IPS-NIHi11 (cell line): ENCODE measurements around the gene KCNC1.

Experiments
- DNase-seq: peaks from one replicate; pipeline ENCODE4 v3.0.0; 2012; ENCODE audit warnings: mixed read lengths, low spot score

The KCNC1 gene

DNA sequence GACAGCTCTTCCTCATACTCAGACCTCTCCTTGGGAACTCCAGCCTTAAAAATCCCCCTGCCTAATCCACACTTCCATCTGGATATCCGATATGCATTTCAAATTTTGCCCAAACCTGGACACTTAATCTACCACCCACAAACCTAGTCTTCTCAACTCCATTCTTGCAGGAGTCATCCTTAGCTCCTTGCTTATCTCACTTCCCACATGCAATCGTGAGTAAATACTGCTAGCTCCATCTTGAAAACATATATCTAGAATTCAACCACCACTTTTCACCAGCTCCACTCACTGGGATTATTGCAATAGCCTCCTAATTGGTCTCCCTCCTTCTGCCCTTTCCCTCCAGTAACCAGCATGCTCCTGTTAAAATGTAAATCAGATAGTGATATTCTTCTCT lies 17.8 kb upstream of the KCNC1 start:
- DNase-seq, result no peak

- DNase-seq, result no peak
These were observed 16.6 kb upstream of the KCNC1 start for GRCh38 chr11:17718015-17718414.

DNA sequence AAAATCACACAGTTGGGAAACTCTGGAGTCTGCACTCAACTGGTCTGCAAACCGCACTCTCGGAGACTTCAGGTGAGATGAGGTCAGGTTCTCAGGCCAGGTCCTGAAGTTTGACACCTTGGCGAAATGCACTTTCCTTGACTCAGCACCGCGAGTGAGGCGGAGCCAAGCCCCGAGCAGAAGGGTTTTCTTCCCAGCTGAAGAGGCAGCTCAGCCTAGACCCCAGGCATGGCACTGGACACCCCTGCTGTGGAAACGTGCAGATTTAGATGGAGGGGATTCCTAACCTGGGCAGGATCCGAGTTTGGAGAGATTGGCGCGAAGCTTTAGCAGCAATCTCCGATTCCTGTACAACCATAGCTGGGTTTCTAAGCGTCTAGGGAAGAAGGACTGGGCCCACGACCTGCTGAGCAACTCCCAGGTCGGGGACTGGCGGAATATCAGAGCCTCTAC lies 16.0 kb upstream of the KCNC1 start:
- DNase-seq, result no peak

DNA sequence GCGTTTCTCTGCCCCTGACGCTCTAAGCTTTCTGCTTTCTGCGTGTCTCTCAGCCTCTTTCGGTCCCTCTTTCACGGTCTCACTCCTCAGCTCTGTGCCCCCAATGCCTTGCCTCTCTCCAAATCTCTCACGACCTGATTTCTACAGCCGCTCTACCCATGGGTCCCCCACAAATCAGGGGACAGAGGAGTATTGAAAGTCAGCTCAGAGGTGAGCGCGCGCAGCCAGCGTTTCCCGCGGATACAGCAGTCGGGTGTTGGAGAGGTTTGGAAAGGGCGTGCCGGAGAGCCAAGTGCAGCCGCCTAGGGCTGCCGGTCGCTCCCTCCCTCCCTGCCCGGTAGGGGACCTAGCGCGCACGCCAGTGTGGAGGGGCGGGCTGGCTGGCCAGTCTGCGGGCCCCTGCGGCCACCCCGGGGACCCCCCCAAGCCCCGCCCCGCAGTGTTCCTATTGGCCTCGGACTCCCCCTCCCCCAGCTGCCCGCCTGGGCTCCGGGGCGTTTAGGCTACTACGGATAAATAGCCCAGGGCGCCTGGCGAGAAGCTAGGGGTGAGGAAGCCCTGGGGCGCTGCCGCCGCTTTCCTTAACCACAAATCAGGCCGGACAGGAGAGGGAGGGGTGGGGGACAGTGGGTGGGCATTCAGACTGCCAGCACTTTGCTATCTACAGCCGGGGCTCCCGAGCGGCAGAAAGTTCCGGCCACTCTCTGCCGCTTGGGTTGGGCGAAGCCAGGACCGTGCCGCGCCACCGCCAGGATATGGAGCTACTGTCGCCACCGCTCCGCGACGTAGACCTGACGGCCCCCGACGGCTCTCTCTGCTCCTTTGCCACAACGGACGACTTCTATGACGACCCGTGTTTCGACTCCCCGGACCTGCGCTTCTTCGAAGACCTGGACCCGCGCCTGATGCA lies 15.3 kb upstream of the KCNC1 start, which contains the start of gene MYOD1:
Gene MYOD1, plus strand, starts transcription at position 544 of the 910 bp plus-strand sequence. Its CDS starts 212 bp downstream, at position 756.
- peak; percentile 84 for DNase-seq

DNA sequence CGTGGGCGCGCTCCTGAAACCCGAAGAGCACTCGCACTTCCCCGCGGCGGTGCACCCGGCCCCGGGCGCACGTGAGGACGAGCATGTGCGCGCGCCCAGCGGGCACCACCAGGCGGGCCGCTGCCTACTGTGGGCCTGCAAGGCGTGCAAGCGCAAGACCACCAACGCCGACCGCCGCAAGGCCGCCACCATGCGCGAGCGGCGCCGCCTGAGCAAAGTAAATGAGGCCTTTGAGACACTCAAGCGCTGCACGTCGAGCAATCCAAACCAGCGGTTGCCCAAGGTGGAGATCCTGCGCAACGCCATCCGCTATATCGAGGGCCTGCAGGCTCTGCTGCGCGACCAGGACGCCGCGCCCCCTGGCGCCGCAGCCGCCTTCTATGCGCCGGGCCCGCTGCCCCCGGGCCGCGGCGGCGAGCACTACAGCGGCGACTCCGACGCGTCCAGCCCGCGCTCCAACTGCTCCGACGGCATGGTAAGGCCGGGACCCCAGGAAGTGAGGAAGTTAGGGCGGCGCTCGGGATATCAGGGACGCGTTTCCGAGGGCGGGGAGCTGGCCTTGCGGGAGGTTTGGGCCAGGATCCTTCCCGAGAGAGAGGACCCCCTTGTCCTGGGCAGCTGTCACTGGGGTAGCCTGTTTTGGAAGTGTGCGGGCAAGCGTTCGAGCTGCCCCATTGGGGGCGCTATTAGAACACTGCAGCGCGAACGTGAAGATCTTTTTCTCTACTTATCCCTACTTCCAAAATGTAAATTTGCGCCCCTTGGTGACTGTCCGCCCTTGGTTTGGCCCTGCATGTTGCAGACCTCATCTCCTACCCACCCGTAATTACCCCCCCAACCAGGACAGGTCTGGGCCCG lies 14.4 kb upstream of the KCNC1 start:
- peak; percentile 81 for DNase-seq

GRCh38 chr11:17720796-17721171 lies 13.8 kb upstream of the KCNC1 start:
- DNase-seq, result no peak

GRCh38 chr11:17721242-17721999 lies 13.2 kb upstream of the KCNC1 start:
- no peak for DNase-seq

- DNase-seq, result peak; percentile 56
These were observed 12.5 kb upstream of the KCNC1 start for GRCh38 chr11:17722000-17722643.

DNA sequence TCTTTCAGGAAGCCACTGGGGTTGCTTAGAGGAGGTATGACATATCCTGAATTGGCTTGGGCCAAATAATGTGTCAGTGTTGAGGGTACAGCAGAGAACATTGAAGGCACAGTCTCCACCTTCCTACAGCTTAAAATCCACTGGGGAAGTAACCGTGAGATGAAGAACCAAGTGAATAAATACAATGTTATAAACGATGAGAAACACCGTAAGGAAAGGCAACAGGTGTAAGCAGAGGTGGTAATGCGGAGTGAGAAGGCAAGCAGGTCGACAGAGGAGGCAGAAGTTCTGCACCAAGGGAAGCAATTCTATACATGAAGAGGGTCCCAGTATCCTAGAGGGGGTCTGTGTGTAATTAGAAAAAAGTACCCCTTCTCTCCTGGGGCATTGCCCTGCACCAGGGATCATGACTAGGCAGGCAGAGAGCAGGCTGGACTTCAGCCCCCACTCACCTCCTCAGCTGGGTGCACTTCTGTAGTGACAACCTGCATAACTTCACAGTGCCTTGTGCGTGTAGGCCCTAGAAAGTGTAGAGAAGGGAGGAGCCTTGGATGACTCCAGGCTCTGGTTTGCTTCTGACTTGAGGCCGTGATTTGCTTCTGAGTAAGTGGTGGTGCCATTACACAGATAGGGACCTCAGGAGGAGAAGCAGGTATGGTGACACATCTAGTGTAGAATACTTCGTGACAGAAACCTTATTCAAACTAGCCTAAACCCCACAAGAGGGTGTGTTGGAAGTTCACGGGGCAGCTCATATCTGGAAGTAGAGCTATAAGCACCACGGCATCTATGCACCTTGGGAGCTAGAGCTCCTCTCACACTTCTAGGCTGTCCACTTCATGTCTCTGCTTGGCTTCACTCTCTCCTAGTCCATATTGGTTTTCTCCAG lies 10.3 kb upstream of the KCNC1 start:
- no peak for DNase-seq

- DNase-seq, result no peak
These were observed 9.4 kb upstream of the KCNC1 start for GRCh38 chr11:17725174-17725573.

DNA sequence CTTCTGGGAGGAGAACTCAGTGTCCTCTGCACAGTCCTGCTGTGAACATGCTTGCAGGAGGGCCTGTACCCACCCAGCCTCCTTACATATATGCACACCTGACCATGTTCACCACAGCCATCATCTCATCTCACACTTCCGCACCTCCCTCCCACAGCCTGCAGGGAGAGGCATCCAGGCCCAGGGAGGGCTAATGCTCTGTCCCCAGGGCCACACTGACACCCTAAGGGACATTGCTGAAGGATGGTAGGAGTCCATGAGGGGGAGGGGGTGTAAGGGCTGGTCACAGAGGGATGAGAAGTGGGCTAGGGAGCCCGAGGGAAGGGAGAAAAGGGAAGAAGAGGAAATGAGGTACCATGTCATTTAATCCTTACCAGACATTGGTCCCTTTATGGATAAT lies 4.4 kb upstream of the KCNC1 start:
- DNase-seq, result no peak

GRCh38 chr11:17730608-17731462 lies 3.7 kb upstream of the KCNC1 start:
- DNase-seq, result peak; percentile 85

- DNase-seq, result no peak
These were observed 1.3 kb upstream of the KCNC1 start for GRCh38 chr11:17733261-17733660.

GRCh38 chr11:17734986-17735817 lies 621 bp downstream of the KCNC1 start:
- DNase-seq, result peak; percentile 91

DNA sequence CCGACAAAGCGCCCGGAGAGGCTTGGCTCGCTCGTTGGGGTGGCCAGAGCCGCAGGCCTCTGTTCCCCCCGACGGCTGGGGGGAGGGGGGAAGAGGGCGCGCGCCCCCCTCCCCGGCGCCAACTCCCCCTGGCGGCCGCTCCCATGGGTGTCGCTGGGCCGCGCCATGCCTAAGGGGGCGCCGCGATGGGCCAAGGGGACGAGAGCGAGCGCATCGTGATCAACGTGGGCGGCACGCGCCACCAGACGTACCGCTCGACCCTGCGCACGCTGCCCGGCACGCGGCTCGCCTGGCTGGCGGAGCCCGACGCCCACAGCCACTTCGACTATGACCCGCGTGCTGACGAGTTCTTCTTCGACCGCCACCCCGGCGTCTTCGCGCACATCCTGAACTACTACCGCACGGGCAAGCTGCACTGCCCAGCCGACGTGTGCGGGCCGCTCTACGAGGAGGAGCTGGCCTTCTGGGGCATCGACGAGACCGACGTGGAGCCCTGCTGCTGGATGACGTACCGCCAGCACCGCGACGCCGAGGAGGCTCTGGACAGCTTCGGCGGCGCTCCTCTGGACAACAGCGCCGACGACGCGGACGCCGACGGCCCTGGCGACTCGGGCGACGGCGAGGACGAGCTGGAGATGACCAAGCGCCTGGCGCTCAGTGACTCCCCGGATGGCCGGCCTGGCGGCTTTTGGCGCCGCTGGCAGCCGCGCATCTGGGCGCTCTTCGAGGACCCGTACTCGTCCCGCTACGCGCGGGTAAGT lies 1.4 kb downstream of the KCNC1 start:
- peak; percentile 68 for DNase-seq

DNA sequence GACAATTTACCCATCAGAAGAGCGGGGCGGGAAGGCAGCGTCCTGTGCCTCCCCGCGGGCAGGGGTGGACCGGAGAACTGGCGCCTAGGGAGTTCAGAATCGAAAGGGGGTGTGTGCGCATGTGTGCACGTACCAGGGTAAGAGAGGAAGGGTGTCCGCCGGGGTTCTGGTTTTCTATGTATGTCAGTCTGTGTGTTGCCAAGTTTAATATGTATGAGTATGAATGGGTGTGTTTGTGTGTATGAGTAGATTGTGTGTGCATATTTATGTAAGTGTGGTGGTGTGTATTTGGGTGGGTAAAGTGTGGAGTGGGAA lies 2.0 kb downstream of the KCNC1 start:
- DNase-seq, result no peak

DNA sequence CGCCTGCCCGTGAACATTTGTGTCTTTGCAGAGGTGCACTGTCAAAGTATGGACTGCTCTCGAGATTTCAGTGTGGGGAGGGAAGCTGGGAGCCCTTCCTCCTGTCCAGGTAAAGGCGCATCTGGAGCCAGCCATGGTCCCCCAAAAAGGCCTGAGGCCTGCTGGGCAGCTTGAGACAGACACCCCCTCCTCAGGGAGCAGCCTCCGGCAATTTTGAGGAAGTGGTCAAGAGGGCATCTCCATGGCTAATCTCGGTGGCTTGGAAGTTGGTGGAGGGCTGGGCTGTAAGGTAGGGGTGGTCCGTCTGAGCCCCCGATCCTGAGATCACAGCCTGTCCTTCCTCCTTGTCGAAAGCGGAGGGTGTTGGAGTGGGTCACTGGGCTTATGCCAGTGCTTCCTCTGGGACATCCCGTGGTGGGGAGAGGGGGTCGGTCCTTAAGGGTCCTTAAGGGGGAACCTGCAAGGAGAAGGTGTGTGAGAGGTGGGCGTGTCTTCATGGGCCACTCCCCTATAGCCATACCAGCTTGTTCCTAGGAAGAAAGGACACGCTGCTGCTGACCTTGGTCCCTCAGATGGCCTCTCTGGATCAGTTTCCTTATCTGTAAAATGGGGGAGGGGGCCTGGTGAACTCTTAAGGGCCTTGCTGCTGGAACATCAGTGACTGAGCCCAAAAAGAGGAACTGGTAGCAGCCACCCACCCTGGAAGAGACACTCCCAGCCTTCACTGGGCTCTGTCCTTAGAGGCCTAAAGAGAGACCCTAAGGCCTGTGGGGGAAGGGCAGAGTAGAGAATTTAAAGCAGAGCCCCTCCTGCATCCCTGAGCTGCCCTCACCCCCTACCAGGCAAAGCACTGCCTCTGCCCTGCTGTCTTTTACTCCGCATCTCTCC lies 2.6 kb downstream of the KCNC1 start:
- DNase-seq, result no peak
